Measurements from ENCODE around the gene CDH4.

Gene CDH4

GRCh38 chr20:61373055-61373399 lies 121.0 kb downstream of the CDH4 start:
- no peaks in the 10 kb centered on the region for H3K9me3 ChIP-seq (ENCODE audit: control insufficient read depth, insufficient read depth, low read length)
- no peak overlapping the region for H3K27ac ChIP-seq (ENCODE audit: low read depth, low read length)
- H3K27me3 ChIP-seq (ENCODE audit: control insufficient read depth, insufficient read depth, low read length), result no peaks in the 10 kb centered on the region; the same call in 1 of the 2 replicates
- no peak overlapping the region for H3K9ac ChIP-seq (ENCODE audit: low read depth, low read length)
- no peak overlapping the region for H3K4me3 ChIP-seq (ENCODE audit: low read depth, low read length)
- H3K4me1 ChIP-seq (ENCODE audit: control insufficient read depth, insufficient read depth, low read length), result 0 out of 2 replicates have a peak, but pooled peaks cover 6% of the 10 kb centered on the region
- no peaks in the 10 kb centered on the region for H3K36me3 ChIP-seq (ENCODE audit: control insufficient read depth, insufficient read depth, low read length)

GRCh38 chr20:61373956-61374545 lies 122.0 kb downstream of the CDH4 start:
- 0 out of 2 replicates have a peak, but pooled peaks cover 6% of the 10 kb centered on the region for H3K4me1 ChIP-seq (ENCODE audit: control insufficient read depth, insufficient read depth, low read length)
- no peaks in the 10 kb centered on the region for H3K36me3 ChIP-seq (ENCODE audit: control insufficient read depth, insufficient read depth, low read length)
- no peaks in the 10 kb centered on the region; the same call in 1 of the 2 replicates for H3K27me3 ChIP-seq (ENCODE audit: control insufficient read depth, insufficient read depth, low read length)
- H3K27ac ChIP-seq (ENCODE audit: low read depth, low read length), result no peak overlapping the region
- no peaks in the 10 kb centered on the region for H3K9me3 ChIP-seq (ENCODE audit: control insufficient read depth, insufficient read depth, low read length)
- H3K4me3 ChIP-seq (ENCODE audit: low read depth, low read length), result no peak overlapping the region
- no peak overlapping the region for H3K9ac ChIP-seq (ENCODE audit: low read depth, low read length)

GRCh38 chr20:61376541-61377240 lies 124.6 kb downstream of the CDH4 start:
- Histone ChIP-seq H3K4me3 (ENCODE audit: low read depth, low read length) (no peak overlapping the region), H3K4me1 (ENCODE audit: control insufficient read depth, insufficient read depth, low read length) (peaks cover 6% of the 10 kb centered on the region; the same call in 1 of the 2 replicates), H3K27ac (ENCODE audit: low read depth, low read length) (no peak overlapping the region), H3K9me3 (ENCODE audit: control insufficient read depth, insufficient read depth, low read length) (no peaks in the 10 kb centered on the region), H3K9ac (ENCODE audit: low read depth, low read length) (no peak overlapping the region), H3K36me3 (ENCODE audit: control insufficient read depth, insufficient read depth, low read length) (no peaks in the 10 kb centered on the region), H3K27me3 (ENCODE audit: control insufficient read depth, insufficient read depth, low read length) (no peaks in the 10 kb centered on the region; the same call in 1 of the 2 replicates)

- no peak overlapping the region for H3K4me3 ChIP-seq (ENCODE audit: low read depth, low read length)
- H3K36me3 ChIP-seq (ENCODE audit: control insufficient read depth, insufficient read depth, low read length), result no peaks in the 10 kb centered on the region
- no peak overlapping the region for H3K27ac ChIP-seq (ENCODE audit: low read depth, low read length)
- H3K4me1 ChIP-seq (ENCODE audit: control insufficient read depth, insufficient read depth, low read length), result peaks cover 6% of the 10 kb centered on the region; the same call in 1 of the 2 replicates
- H3K27me3 ChIP-seq (ENCODE audit: control insufficient read depth, insufficient read depth, low read length), result no peaks in the 10 kb centered on the region; the same call in 1 of the 2 replicates
- H3K9me3 ChIP-seq (ENCODE audit: control insufficient read depth, insufficient read depth, low read length), result peaks cover 9% of the 10 kb centered on the region
- H3K9ac ChIP-seq (ENCODE audit: low read depth, low read length), result no peak overlapping the region
Observed at GRCh38 chr20:61378694-61379355, 126.8 kb downstream of the CDH4 start.

GRCh38 chr20:61379898-61380544 lies 128.0 kb downstream of the CDH4 start:
- Histone ChIP-seq H3K9me3 (ENCODE audit: control insufficient read depth, insufficient read depth, low read length) (peaks cover 14% of the 10 kb centered on the region), H3K27me3 (ENCODE audit: control insufficient read depth, insufficient read depth, low read length) (no peaks in the 10 kb centered on the region; the same call in 1 of the 2 replicates), H3K27ac (ENCODE audit: low read depth, low read length) (no peak overlapping the region), H3K36me3 (ENCODE audit: control insufficient read depth, insufficient read depth, low read length) (no peaks in the 10 kb centered on the region), H3K4me1 (ENCODE audit: control insufficient read depth, insufficient read depth, low read length) (peaks cover 6% of the 10 kb centered on the region; the same call in 1 of the 2 replicates), H3K9ac (ENCODE audit: low read depth, low read length) (no peak overlapping the region), H3K4me3 (ENCODE audit: low read depth, low read length) (no peak overlapping the region)

- peaks cover 6% of the 10 kb centered on the region; the same call in 1 of the 2 replicates for H3K4me1 ChIP-seq (ENCODE audit: control insufficient read depth, insufficient read depth, low read length)
- H3K27me3 ChIP-seq (ENCODE audit: control insufficient read depth, insufficient read depth, low read length), result no peaks in the 10 kb centered on the region; the same call in 1 of the 2 replicates
- peaks cover 14% of the 10 kb centered on the region for H3K9me3 ChIP-seq (ENCODE audit: control insufficient read depth, insufficient read depth, low read length)
- H3K27ac ChIP-seq (ENCODE audit: low read depth, low read length), result no peak overlapping the region
- H3K4me3 ChIP-seq (ENCODE audit: low read depth, low read length), result no peak overlapping the region
- H3K9ac ChIP-seq (ENCODE audit: low read depth, low read length), result no peak overlapping the region
- no peaks in the 10 kb centered on the region for H3K36me3 ChIP-seq (ENCODE audit: control insufficient read depth, insufficient read depth, low read length)
Observed at GRCh38 chr20:61380545-61380915, 128.5 kb downstream of the CDH4 start.

GRCh38 chr20:61382194-61382593 lies 130.1 kb downstream of the CDH4 start:
- no peak overlapping the region for H3K27ac ChIP-seq (ENCODE audit: low read depth, low read length)
- peaks cover 6% of the 10 kb centered on the region; the same call in 1 of the 2 replicates for H3K4me1 ChIP-seq (ENCODE audit: control insufficient read depth, insufficient read depth, low read length)
- no peak overlapping the region for H3K4me3 ChIP-seq (ENCODE audit: low read depth, low read length)
- no peaks in the 10 kb centered on the region for H3K27me3 ChIP-seq (ENCODE audit: control insufficient read depth, insufficient read depth, low read length)
- H3K9ac ChIP-seq (ENCODE audit: low read depth, low read length), result no peak overlapping the region
- H3K36me3 ChIP-seq (ENCODE audit: control insufficient read depth, insufficient read depth, low read length), result no peaks in the 10 kb centered on the region
- peaks cover 14% of the 10 kb centered on the region for H3K9me3 ChIP-seq (ENCODE audit: control insufficient read depth, insufficient read depth, low read length)

- no peak overlapping the region for H3K9ac ChIP-seq (ENCODE audit: low read depth, low read length)
- H3K27me3 ChIP-seq (ENCODE audit: control insufficient read depth, insufficient read depth, low read length), result no peaks in the 10 kb centered on the region
- no peaks in the 10 kb centered on the region for H3K36me3 ChIP-seq (ENCODE audit: control insufficient read depth, insufficient read depth, low read length)
- peaks cover 14% of the 10 kb centered on the region for H3K9me3 ChIP-seq (ENCODE audit: control insufficient read depth, insufficient read depth, low read length)
- H3K27ac ChIP-seq (ENCODE audit: low read depth, low read length), result no peak overlapping the region
- peaks cover 3% of the 10 kb centered on the region for H3K4me1 ChIP-seq (ENCODE audit: control insufficient read depth, insufficient read depth, low read length)
- no peak overlapping the region for H3K4me3 ChIP-seq (ENCODE audit: low read depth, low read length)
Observed at GRCh38 chr20:61385296-61385695, 133.2 kb downstream of the CDH4 start.

- Histone ChIP-seq H3K27ac (ENCODE audit: low read depth, low read length) (no peak overlapping the region), H3K9ac (ENCODE audit: low read depth, low read length) (no peak overlapping the region), H3K4me3 (ENCODE audit: low read depth, low read length) (no peak overlapping the region), H3K36me3 (ENCODE audit: control insufficient read depth, insufficient read depth, low read length) (no peaks in the 10 kb centered on the region), H3K9me3 (ENCODE audit: control insufficient read depth, insufficient read depth, low read length) (peaks cover 14% of the 10 kb centered on the region), H3K4me1 (ENCODE audit: control insufficient read depth, insufficient read depth, low read length) (peaks cover 3% of the 10 kb centered on the region), H3K27me3 (ENCODE audit: control insufficient read depth, insufficient read depth, low read length) (no peaks in the 10 kb centered on the region)
Observed at GRCh38 chr20:61385731-61386130, 133.7 kb downstream of the CDH4 start.

GRCh38 chr20:61387204-61387953 lies 135.3 kb downstream of the CDH4 start:
- Histone ChIP-seq H3K4me1 (ENCODE audit: control insufficient read depth, insufficient read depth, low read length) (peaks cover 10% of the 10 kb centered on the region), H3K36me3 (ENCODE audit: control insufficient read depth, insufficient read depth, low read length) (no peaks in the 10 kb centered on the region), H3K27me3 (ENCODE audit: control insufficient read depth, insufficient read depth, low read length) (no peaks in the 10 kb centered on the region), H3K9ac (ENCODE audit: low read depth, low read length) (no peak overlapping the region), H3K4me3 (ENCODE audit: low read depth, low read length) (no peak overlapping the region), H3K9me3 (ENCODE audit: control insufficient read depth, insufficient read depth, low read length) (peaks cover 11% of the 10 kb centered on the region), H3K27ac (ENCODE audit: low read depth, low read length) (no peak overlapping the region)
